CD4-positive, alpha-beta memory T cell (primary cell): ENCODE measurements around the gene TAF1. TPM values are rescaled to one million over a fixed set of nuclear protein-coding genes. Genes with fewer than 3 reads are reported as not detected.
"Not testable (repeated sequence)": the region's sequence is repeated elsewhere in the genome, so short reads cannot be mapped to it uniquely, and the experiment has no call there.

ENCODE experiments used
- CTCF ChIA-PET: fragments of 350-600 bp; sonication (Branson Sonifier 250); formaldehyde crosslinking; loops from one replicate; lab custom pipeline; 2021; ENCODE audit warnings: inconsistent platforms; ENCODE audit not compliant: partially characterized antibody; lab: Charles Lee
- POLR2A ChIA-PET: fragments of 350-600 bp; sonication (Branson Sonifier 250); formaldehyde crosslinking; loops from one replicate; lab custom pipeline; 2021; ENCODE audit not compliant: partially characterized antibody; lab: Charles Lee
- DNase-seq, 5 donors: peaks; one replicate each; pipeline versions ENCODE4 v3.0.0 to v3.0.0-alpha.2; 2020 to 2022; ENCODE audit warnings: mixed read lengths in 1 of 5
- H3K27ac ChIP-seq: one replicate; pipeline ENCODE4 v1.7.0; 2013; ENCODE audit warnings: low read depth, low read length
- H3K27me3 ChIP-seq: 2 replicates; pipeline ENCODE4 v1.7.0; 2013; ENCODE audit warnings: mild to moderate bottlenecking, low read length, moderate library complexity; ENCODE audit not compliant: insufficient read depth
- H3K36me3 ChIP-seq: 2 replicates; pipeline ENCODE4 v1.7.0; 2013; ENCODE audit warnings: mild to moderate bottlenecking, low read length, moderate library complexity; ENCODE audit not compliant: insufficient read depth
- H3K4me1 ChIP-seq: 2 replicates; pipeline ENCODE4 v1.7.0; 2013; ENCODE audit warnings: mild to moderate bottlenecking, low read length, moderate library complexity; ENCODE audit not compliant: insufficient read depth
- H3K4me3 ChIP-seq, 2 donors: one replicate each; pipeline ENCODE4 v1.7.0; 2013; ENCODE audit warnings: low read length in 2 of 2, mild to moderate bottlenecking in 1 of 2
- H3K9me3 ChIP-seq, 2 donors: one replicate each; pipeline ENCODE4 v1.7.0; 2013; ENCODE audit warnings: low read length in 2 of 2, control low read depth in 1 of 2; ENCODE audit not compliant: control insufficient read depth in 1 of 2
- H3K27ac Mint-ChIP-seq, 7 donors: one replicate each; pipeline ENCODE4 v1.8.0; 2020 to 2021; ENCODE audit warnings: mixed read lengths in 7 of 7, mild to moderate bottlenecking in 6 of 7, inconsistent platforms in 3 of 7, moderate library complexity in 3 of 7
- H3K27me3 Mint-ChIP-seq, 2 donors: one replicate each; pipeline ENCODE4 v1.8.0; 2020 to 2021; ENCODE audit warnings: mixed read lengths in 2 of 2
- H3K36me3 Mint-ChIP-seq, 2 donors: one replicate each; pipeline ENCODE4 v1.8.0; 2020 to 2021; ENCODE audit warnings: mixed read lengths in 2 of 2, inconsistent platforms in 1 of 2, mild to moderate bottlenecking in 1 of 2
- H3K4me1 Mint-ChIP-seq, 4 donors: one replicate each; pipeline ENCODE4 v1.8.0; 2020 to 2021; ENCODE audit warnings: mixed read lengths in 4 of 4, mild to moderate bottlenecking in 1 of 4
- H3K4me3 Mint-ChIP-seq, 8 donors: one replicate each; pipeline ENCODE4 v1.8.0; 2020 to 2021; ENCODE audit warnings: mixed read lengths in 8 of 8, mild to moderate bottlenecking in 7 of 8, moderate library complexity in 6 of 8, inconsistent platforms in 3 of 8
- H3K9me3 Mint-ChIP-seq, 8 donors: one replicate each; pipeline ENCODE4 v1.8.0; 2020 to 2021; ENCODE audit warnings: mixed read lengths in 8 of 8, mild to moderate bottlenecking in 5 of 8, inconsistent platforms in 3 of 8, moderate library complexity in 1 of 8
- intact Hi-C: fragments of 100-400 bp; cut with micrococcal nuclease; formaldehyde crosslinking; loops from one replicate; pipeline ENCODE4 v1.15.1; 2023
- polyA plus RNA-seq, 2 donors: library from polyadenylated mRNA; unstranded; fragments of 300-500 nt; fragmentation: Illumina TruSeq; gene quantifications; one replicate each; pipeline ENCODE4 v1.2.3, GENCODE V29; 2021
- total RNA-seq, 2 experiments: library from RNA; stranded (reverse); gene quantifications; one replicate each; pipeline ENCODE4 v1.2.3, GENCODE V29; 2021

Gene TAF1
- total and polyA plus RNA-seq, 4 experiments from 2014 or later: 2.5 to 81.8 (median 42.6) TPM

GRCh38 chrX:71504346-71504745 lies 138.2 kb downstream of the TAF1 start:
- H3K27ac Mint-ChIP-seq: no peak overlapping the region
- intact Hi-C loops: no loop called here
- POLR2A ChIA-PET: no interaction called here

GRCh38 chrX:71509289-71509688 lies 143.1 kb downstream of the TAF1 start:
- no peaks in the 10 kb centered on the region for H3K9me3 ChIP-seq
- DNase-seq: no peak
- Mint-ChIP-seq H3K27ac (no peak overlapping the region), H3K36me3 (no peaks in the 10 kb centered on the region), H3K4me1 (peaks cover 0 to 6% (median 4%) of the 10 kb centered on the region in 4 donors), H3K9me3 (no peaks in the 10 kb centered on the region), H3K4me3 (no peak overlapping the region), H3K27me3 (no peaks in the 10 kb centered on the region)
- no peaks in the 10 kb centered on the region for H3K36me3 ChIP-seq
- H3K4me1 ChIP-seq: no peaks in the 10 kb centered on the region
- no peak overlapping the region for H3K4me3 ChIP-seq
- ChIA-PET POLR2A (no interaction called here), CTCF (no interaction called here)
- no peaks in the 10 kb centered on the region for H3K27me3 ChIP-seq
- no peak overlapping the region for H3K27ac ChIP-seq
- intact Hi-C loops: no loop called here

More at GRCh38 chrX:71504346-71504745, 138.2 kb downstream of the TAF1 start:
- no peak for DNase-seq
- Histone ChIP-seq H3K4me1 (no peaks in the 10 kb centered on the region), H3K4me3 (no peak overlapping the region), H3K9me3 (no peaks in the 10 kb centered on the region), H3K36me3 (no peaks in the 10 kb centered on the region), H3K27ac (no peak overlapping the region), H3K27me3 (no peaks in the 10 kb centered on the region)
- CTCF ChIA-PET: interaction anchor here (0.7 kb wide), 1 partner anchor 63 kb away, joined by 3 read pairs; no protein-coding TSS in a partner anchor
- no peaks in the 10 kb centered on the region for H3K9me3 Mint-ChIP-seq
- H3K4me3 Mint-ChIP-seq: no peak overlapping the region
- H3K36me3 Mint-ChIP-seq: no peaks in the 10 kb centered on the region
- H3K4me1 Mint-ChIP-seq: no peaks in the 10 kb centered on the region
- no peaks in the 10 kb centered on the region for H3K27me3 Mint-ChIP-seq

- H3K9me3 Mint-ChIP-seq: no peaks in the 10 kb centered on the region
- peaks cover 4 to 11% (median 9%) of the 10 kb centered on the region in 4 donors for H3K4me1 Mint-ChIP-seq
- no peaks in the 10 kb centered on the region for H3K36me3 ChIP-seq
- DNase-seq: no peak
- H3K4me1 ChIP-seq: peaks cover 5% of the 10 kb centered on the region
- ChIA-PET CTCF (interaction anchor here (0.5 kb wide), 1 partner anchor 880 kb away, joined by 4 read pairs; no protein-coding TSS in a partner anchor), POLR2A (interaction anchor here (0.7 kb wide), 1 partner anchor 22 kb away, joined by 4 read pairs; no protein-coding TSS in a partner anchor)
- H3K4me3 ChIP-seq: no peak overlapping the region
- no peaks in the 10 kb centered on the region for H3K36me3 Mint-ChIP-seq
- no peaks in the 10 kb centered on the region for H3K27me3 Mint-ChIP-seq
- no peaks in the 10 kb centered on the region for H3K27me3 ChIP-seq
- intact Hi-C loops: no loop called here
- no peak overlapping the region for H3K27ac ChIP-seq
- H3K4me3 Mint-ChIP-seq: no peak overlapping the region
- H3K9me3 ChIP-seq: no peaks in the 10 kb centered on the region
- H3K27ac Mint-ChIP-seq: no peak overlapping the region
Measured at GRCh38 chrX:71510161-71510560, 144.0 kb downstream of the TAF1 start.

- H3K9me3 ChIP-seq, H3K36me3 Mint-ChIP-seq, H3K27me3 Mint-ChIP-seq, DNase-seq, H3K4me3 ChIP-seq, H3K4me3 Mint-ChIP-seq, H3K27me3 ChIP-seq, H3K27ac ChIP-seq, H3K36me3 ChIP-seq, H3K9me3 Mint-ChIP-seq, H3K4me1 ChIP-seq, H3K27ac Mint-ChIP-seq: not testable (repeated sequence)
- peaks cover 4 to 11% (median 9%) of the 10 kb centered on the region in 4 donors for H3K4me1 Mint-ChIP-seq
- POLR2A ChIA-PET: interaction anchor here (2.6 kb wide), 1 partner anchor 20 kb away, joined by 17 read pairs; the partner anchor contains the start of gene OGT
- CTCF ChIA-PET: interaction anchor here (0.6 to 1.4 kb wide), 3 partner anchors 18 to 128 kb away, joined by 3 read pairs; no protein-coding TSS in a partner anchor
- intact Hi-C loops: loop anchor here (2.0 kb wide), 1 partner anchor 19 kb away; the partner anchor contains the start of gene OGT
Measured at GRCh38 chrX:71513731-71514130, 147.6 kb downstream of the TAF1 start.

GRCh38 chrX:71514367-71515037 lies 148.3 kb downstream of the TAF1 start:
- no peak overlapping the region for H3K27ac ChIP-seq
- intact Hi-C loops: loop anchor here (2.0 kb wide), 1 partner anchor 18 kb away; the partner anchor contains the start of gene OGT
- no peak overlapping the region for H3K4me3 ChIP-seq
- peak overlapping the region in 2 of 8 donors; percentile 14 to 56 for H3K4me3 Mint-ChIP-seq
- peaks cover 0 to 1% (median 0%) of the 10 kb centered on the region in 8 donors for H3K9me3 Mint-ChIP-seq
- H3K4me1 Mint-ChIP-seq: peaks cover 4 to 11% (median 9%) of the 10 kb centered on the region in 4 donors
- no peaks in the 10 kb centered on the region for H3K27me3 Mint-ChIP-seq
- CTCF ChIA-PET: interaction anchor here (0.6 to 1.4 kb wide), 6 partner anchors 9 to 129 kb away, joined by 3 to 4 read pairs (median 3); no protein-coding TSS in a partner anchor
- H3K27me3 ChIP-seq: no peaks in the 10 kb centered on the region
- H3K36me3 ChIP-seq: no peaks in the 10 kb centered on the region
- peak; percentile 43 to 63 (median 55) for DNase-seq
- no peaks in the 10 kb centered on the region for H3K9me3 ChIP-seq
- H3K36me3 Mint-ChIP-seq: no peaks in the 10 kb centered on the region
- POLR2A ChIA-PET: interaction anchor here (1.1 to 2.6 kb wide), 2 partner anchors 17 to 19 kb away, joined by 3 to 17 read pairs; partner anchors contain the start of gene OGT
- peak overlapping the region; percentile 6 to 81 (median 43) for H3K27ac Mint-ChIP-seq
- H3K4me1 ChIP-seq: peaks cover 5% of the 10 kb centered on the region

- DNase-seq: no peak
- no peak overlapping the region for H3K27ac Mint-ChIP-seq
- H3K4me3 ChIP-seq: no peak overlapping the region
- ChIA-PET POLR2A (interaction anchor here (1.1 to 2.6 kb wide), 2 partner anchors 16 to 18 kb away, joined by 3 to 17 read pairs; partner anchors contain the start of gene OGT), CTCF (interaction anchor here (0.9 to 1.4 kb wide), 3 partner anchors 9 to 49 kb away, joined by 3 to 4 read pairs (median 4); no protein-coding TSS in a partner anchor)
- peaks cover 4 to 11% (median 9%) of the 10 kb centered on the region in 4 donors for H3K4me1 Mint-ChIP-seq
- intact Hi-C loops: loop anchor here (2.0 kb wide), 1 partner anchor 18 kb away; the partner anchor contains the start of gene OGT
- H3K9me3 Mint-ChIP-seq: peaks cover 0 to 1% (median 0%) of the 10 kb centered on the region in 8 donors
- no peaks in the 10 kb centered on the region for H3K27me3 Mint-ChIP-seq
- no peaks in the 10 kb centered on the region for H3K9me3 ChIP-seq
- H3K27me3 ChIP-seq: no peaks in the 10 kb centered on the region
- H3K27ac ChIP-seq: no peak overlapping the region
- H3K36me3 Mint-ChIP-seq: no peaks in the 10 kb centered on the region
- no peak overlapping the region for H3K4me3 Mint-ChIP-seq
- H3K36me3 ChIP-seq: no peaks in the 10 kb centered on the region
- H3K4me1 ChIP-seq: peaks cover 5% of the 10 kb centered on the region
Measured at GRCh38 chrX:71515038-71515396, 148.9 kb downstream of the TAF1 start.
